NOMO-1 (cell line): ENCODE data around the gene PSMG4.
"Not testable (repeated sequence)": the region's sequence is repeated elsewhere in the genome, so short reads cannot be mapped to it uniquely, and the experiment has no call there.

Source experiments
- DNase-seq, 2 experiments: peaks; one replicate each; lab custom pipeline; 2025; ENCODE audit not compliant: unreplicated experiment in 2 of 2; lab: John Stamatoyannopoulos, UW

Gene PSMG4

GRCh38 chr6:3230256-3230882 is 28.4 kb upstream of the PSMG4 start:
- no peak for DNase-seq

- DNase-seq = no peak
These were observed 27.9 kb upstream of the PSMG4 start for GRCh38 chr6:3230900-3231246.

- peak in 1 of 2 experiments; percentile 29 for DNase-seq
These were observed 27.3 kb upstream of the PSMG4 start for GRCh38 chr6:3231247-3232016.

- no peak for DNase-seq
These were observed 26.5 kb upstream of the PSMG4 start for GRCh38 chr6:3232017-3232945.

GRCh38 chr6:3233321-3233720 is 25.4 kb upstream of the PSMG4 start:
- no peak for DNase-seq

- peak in 1 of 2 experiments; percentile 3 for DNase-seq
These were observed 24.8 kb upstream of the PSMG4 start for GRCh38 chr6:3233904-3234303.

- DNase-seq = no peak
These were observed 23.3 kb upstream of the PSMG4 start for GRCh38 chr6:3235486-3235885.

- no peak for DNase-seq
These were observed 22.7 kb upstream of the PSMG4 start for GRCh38 chr6:3236005-3236404.

GRCh38 chr6:3237761-3238662 is 20.7 kb upstream of the PSMG4 start:
- peak in 1 of 2 experiments; percentile 75 for DNase-seq

- no peak for DNase-seq
These were observed 19.5 kb upstream of the PSMG4 start for GRCh38 chr6:3239110-3239830.

- DNase-seq = no peak
These were observed 18.2 kb upstream of the PSMG4 start for GRCh38 chr6:3240595-3240994.

GRCh38 chr6:3241745-3242144 is 17.0 kb upstream of the PSMG4 start:
- DNase-seq = not testable (repeated sequence)

- DNase-seq = no peak
These were observed 16.0 kb upstream of the PSMG4 start for GRCh38 chr6:3242768-3243167.

GRCh38 chr6:3244003-3244831 is 14.5 kb upstream of the PSMG4 start:
- no peak for DNase-seq

GRCh38 chr6:3244832-3245161 is 13.9 kb upstream of the PSMG4 start:
- not testable (repeated sequence) for DNase-seq

GRCh38 chr6:3245216-3245615 is 13.5 kb upstream of the PSMG4 start:
- DNase-seq = no peak

- DNase-seq = no peak
These were observed 11.2 kb upstream of the PSMG4 start for GRCh38 chr6:3247255-3248146.

- no peak for DNase-seq
These were observed 8.9 kb upstream of the PSMG4 start for GRCh38 chr6:3249821-3250220.
